ENCODE results near the gene IKZF3.
"Not testable (repeated sequence)": the region's sequence is repeated elsewhere in the genome, so short reads cannot be mapped to it uniquely, and the experiment has no call there.

Gene IKZF3

DNA sequence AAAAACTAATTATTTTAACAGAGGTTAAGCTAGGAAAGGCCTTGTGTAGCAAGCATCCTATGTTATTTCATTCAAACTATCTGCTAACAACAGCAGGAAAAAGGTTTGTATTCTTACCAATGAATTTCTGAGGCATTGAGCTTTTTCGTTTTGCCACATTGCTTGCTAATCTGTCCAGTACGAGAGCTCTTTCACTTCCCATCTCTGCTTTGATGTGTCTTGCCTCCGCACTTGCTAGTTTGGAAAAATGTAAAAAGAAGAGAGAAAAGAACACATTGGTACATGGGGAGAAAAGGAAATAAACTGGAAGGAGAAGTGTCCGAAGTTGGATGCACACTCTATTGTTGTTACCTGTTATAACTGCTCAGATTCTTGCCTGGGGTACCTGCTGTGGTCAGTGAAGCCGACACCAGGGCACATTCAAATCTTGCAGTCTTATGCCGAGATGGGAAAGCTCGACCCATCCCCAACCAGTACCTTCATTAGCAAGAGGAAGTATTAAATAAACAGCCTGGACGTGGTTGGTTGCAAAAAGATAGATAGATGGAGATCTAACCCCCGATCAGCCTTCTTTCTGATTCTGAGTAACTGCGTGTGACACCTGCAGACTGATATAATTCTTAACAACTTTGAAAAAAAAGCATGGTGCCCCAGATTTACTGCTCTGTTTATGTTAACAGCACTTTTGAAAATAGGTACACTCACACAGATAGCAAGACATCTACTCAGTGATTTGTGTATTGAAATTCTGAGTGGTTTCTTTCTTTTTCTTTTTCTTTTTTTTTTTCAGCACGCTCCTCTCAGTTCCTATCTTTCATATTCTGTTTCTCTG lies 86.4 kb downstream of the IKZF3 start:
- peak in 1 of 6 experiments; percentile 20 for DNase-seq

DNA sequence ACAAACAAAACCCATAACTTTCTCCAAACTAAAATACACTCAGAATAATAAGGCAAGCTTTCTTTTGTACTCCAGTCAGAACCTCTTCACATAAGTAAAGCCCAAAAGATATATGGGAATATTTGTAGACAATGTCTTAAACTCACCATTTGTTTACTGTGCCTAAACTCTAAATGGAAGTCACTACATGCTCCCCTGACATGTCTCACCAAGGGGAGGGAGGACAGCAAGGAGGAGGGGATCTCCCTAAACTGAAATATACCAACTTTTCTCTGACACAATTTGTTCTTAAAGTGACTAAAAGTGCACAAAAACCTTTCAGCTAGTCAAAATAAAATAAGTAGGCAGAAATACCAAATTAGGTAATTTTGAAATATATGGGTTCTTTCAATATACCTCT lies 87.9 kb downstream of the IKZF3 start:
- no peak for DNase-seq

DNA sequence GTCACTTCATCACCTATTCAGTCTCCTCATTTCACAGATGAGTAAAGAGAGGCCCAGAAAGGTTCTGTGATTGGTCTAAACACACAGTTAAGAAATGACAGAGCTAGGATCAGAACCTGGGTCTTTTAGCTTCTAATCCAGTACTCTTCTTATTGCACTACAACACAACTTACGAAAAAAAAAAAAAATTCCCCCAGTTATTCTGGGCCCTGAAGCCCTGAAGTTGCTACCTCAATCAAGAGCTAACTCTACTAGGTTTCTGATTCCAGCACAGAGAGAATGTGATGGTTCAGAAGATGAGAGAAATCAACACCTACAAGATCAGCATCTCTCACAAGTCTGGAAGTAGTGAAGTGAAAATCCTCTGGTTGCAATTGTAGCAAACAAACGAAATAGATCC lies 89.1 kb downstream of the IKZF3 start:
- DNase-seq, result no peak

DNA sequence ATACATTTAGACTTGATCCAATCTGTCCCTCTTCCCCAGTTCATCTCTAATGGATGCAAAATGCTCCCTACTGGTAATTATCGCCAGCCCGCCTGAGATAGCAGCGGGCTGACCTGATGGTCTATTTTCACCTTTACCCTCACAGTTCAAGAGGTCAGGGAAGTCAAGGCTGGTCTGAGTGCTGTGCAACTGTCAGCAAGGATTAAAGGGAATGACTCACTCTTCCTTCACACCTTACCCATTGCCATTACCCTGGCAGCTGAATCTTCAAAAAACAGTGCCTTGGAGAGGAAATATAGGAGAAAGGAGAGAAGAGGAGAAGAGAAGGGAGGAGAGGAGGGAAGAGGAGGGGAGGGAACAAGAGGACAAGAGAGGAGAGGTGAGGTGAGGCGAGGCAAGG lies 90.1 kb downstream of the IKZF3 start:
- DNase-seq, result no peak

DNA sequence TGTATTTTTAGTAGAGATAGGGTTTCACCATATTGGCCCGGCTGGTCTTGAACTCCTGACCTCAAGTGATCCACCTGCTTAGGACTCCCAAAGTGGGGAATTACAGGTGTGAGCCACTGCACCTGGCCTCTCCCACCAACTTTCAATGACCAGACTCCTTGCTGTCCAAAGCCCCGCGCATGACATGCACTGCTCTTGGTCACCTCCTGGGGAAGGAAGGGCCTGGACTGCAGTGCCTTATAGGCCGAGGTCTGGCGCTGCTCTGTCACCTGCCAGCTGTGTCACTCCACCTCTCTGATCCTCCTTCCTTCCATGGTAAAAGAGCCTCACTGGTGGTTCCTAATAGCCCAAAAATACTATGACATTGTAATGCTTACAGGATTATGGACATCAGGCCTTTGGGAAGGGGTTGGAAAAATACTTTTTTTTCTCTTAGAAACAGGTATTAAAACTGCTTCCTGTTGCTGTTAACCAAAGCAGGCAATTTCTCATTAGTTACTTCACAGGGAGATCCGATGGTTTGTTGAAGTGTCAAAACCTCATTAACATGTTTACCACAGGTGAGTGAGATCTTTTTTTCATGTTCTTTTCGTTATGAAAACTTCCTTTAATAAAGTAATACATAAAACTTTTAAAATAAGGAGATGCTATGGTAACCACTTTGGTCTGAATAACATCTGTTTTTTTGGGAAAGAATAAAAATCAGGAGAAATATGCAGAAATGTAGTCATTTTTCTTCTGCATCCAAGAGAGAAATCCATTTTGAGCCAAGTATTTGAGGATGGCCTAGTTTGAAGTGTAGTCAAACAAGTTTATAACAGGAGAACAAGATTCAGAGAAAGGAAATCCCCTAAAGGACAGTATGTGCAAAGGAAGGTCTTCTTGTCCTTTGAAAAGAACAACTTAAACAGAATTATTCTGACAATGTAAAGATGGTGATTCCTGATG lies 90.9 kb downstream of the IKZF3 start:
- DNase-seq, result peak in 1 of 6 experiments; percentile 8

DNA sequence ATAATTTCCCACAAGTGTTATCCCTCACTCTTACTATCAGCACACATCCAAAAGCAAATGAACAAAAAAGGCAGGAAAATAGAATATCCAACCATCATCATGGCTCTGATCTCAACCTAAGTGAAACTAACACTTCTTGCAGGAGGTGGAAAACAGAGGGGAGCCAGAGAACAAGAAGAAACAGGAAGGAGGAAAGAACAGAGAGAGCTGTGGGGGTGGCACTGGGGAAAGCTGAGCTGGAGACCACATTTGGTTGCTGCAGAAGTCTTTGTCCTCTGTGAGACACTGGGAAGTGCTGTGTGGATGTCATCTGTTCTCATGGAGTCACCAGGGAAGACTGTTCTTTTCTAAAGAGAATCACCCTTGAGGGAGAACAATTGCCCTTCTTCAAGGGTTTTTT lies 91.7 kb downstream of the IKZF3 start:
- no peak for DNase-seq

DNA sequence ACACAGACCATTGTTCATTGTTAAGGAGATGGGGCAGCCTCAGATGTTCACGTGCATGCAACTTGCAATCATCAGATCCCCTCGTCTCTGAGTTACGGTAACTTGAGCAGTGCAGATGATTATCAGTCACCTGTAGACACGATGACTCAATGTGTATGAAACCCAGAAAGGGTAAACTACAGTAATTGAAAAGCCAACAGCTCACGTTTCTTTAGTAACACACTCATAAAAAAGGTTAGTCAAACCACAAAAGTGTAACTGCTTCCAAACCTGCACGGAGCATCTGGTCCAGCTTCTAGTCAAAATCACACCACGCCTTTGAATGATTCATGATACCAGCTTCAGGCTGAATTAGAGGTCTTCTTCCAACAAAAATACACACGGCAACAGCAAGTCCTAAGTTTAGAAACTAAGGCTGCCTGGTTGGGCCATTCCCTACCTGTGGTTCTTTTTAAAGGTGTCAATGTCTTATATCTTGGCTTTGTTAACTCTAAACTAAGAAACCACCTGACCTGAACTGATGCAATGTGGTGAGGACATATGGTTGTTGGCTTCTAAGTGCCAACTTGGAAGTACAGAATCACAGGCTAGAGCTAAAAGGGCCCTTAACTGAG lies 94.0 kb downstream of the IKZF3 start:
- DNase-seq, result peak in 4 of 6 experiments; percentile 41 to 70 (median 50)

DNA sequence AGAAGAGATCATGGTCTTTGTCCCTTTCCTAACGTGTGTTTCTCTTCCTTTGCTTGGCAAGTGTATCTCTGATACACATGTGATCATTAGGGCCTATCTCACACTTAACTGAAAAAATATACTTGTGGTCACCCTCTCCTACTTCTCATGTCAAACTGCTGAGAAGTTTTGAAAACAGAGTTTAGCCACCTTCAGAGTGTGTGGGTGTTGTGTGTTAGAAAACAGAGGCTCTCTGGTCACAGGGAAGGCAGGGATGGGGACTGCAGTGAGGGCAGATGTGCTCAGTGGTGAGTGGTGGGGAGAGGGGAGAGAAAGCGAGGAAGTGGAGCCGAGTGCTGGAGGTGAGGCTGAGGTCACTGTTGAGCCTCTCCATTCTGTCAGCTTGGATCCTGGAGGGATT lies 97.0 kb downstream of the IKZF3 start:
- DNase-seq, result no peak

DNA sequence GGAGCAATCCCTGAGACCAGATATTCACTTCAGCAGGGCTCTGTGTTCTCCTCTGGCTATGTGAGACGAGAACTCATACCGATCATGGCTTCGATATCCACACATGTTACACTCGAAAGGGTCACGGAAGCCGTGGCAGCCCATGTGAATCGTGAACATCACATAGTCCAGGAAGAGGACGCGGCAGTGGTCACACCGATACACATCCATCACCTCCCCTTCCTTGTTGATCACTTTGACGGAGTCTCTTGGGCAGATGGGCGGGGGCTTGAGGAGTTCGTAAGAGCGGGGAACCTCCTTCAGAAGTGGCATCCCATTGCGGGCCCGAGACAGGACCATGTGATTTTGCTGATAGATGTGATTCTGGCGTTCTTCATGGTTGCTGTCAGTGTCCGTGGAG lies 98.3 kb downstream of the IKZF3 start:
- DNase-seq, result no peak

DNA sequence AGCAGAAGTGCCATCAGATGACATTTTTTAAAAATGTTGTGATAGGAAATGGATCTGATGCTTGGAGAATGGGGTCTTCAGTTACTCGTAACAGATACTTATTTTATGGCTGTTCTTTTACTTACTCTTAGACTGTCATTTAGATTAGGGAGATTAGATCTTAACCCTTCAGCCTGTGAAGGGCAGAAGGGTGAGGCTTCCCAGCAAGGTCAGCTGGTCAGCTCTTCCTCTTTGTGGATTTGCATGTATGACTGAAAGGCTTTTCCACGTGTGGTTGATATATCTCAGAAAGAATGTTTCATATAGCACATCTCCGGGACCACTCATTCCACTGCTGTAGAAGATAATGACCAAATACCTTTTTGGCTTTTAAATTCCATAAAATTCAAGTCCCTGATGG lies 98.9 kb downstream of the IKZF3 start:
- no peak for DNase-seq

DNA sequence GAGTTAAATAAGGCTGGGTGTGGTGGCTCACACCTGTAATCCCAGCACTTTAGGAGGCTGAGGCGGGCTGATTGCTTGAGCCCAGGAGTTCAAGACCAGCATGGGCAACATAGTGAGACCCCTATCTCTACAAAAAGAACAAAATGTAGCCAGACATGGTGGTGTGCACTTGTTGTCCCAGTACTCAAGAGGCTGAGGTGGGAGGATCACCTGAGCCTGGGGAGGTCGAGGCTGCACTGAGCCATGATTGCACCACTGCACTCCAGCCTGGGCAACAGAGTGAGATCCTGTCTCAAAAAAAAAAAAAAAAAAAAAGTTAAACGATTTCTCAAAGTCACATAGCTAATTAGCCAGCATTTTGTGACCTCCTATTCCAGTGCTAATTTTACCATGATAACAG lies 99.9 kb downstream of the IKZF3 start:
- not testable (repeated sequence) for DNase-seq

DNA sequence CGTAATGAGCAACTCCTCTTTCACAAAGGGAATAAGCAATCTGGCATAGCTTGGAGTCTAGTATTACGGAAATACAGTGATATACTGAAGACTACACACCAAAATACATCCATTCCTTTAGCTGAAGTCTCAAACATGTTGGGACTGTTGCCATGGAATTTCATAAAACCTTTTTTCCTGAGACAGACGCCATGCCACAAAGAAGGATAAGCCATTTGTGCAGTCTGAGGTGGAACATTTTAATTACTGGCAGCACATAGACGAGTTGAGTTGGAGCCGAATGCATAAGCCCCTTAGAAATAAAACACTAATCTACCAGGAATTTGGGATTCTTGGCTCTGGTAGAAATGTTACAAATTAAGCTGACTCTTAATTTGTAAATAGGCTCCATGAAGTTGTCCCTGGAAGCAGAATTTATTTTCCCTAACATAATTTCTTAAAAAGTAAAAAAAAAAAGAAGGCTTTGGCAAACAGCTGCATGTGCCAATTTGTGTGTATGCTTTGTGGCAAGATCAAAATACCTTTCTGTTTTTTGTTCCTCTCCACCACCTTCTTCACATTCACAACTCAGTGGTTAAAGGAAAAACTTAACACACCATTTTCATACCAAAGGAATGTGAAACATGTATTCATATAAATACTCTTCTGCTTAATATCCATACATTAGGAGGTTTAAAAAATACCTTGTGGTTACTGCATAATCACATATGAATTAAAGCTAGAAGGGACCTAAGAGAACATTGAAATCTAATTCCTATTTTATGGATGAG lies 100.9 kb downstream of the IKZF3 start:
- no peak for DNase-seq

DNA sequence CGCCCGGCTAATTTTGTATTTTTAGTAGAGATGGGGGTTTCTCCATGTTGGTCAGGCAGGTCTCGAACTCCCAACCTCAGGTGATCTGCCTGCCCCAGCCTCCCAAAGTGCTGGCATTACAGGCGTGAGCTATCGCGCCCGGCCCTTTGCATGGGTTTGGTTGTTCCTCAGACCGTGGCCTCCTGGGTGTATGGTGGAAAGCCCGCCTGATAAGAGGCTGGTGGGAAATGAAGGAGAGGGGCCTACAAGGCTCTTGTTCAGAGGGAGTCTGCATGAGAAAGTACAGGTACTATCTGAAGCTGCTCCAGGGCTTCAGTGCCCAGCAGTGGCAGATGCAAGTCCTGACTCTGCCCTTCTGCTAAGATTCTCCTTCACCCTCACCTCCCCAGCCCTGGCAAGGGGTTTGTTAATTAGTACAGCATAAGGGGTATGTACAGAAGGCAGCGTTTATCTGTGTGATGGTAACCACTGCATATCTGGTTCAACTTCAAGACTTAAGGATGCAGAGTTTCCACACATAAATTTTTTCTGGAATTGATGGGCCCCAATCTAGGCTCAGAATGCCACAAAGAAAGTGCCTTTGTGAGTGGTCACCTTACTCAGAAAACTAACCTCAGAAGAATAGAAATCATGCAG lies 102.1 kb downstream of the IKZF3 start:
- DNase-seq, result no peak

DNA sequence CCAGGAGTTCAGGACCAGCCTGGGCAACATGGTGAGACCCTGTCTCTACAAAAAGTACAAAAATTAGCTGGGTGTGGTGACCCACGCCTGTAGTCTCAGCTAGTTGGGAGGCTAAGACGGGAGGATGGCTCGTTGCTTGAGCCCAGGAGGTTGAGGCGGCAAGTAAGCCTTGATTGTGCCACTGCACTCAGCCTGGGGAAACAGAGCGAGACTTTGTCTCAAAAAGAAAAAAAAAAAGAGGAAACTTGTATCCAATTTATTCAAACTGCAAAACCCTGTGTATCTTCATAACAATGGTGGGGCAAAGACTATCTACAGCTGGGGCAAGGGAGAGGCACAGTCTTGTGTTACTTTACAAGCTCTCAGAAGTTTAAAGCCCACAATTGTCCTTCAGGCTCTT lies 104.9 kb downstream of the IKZF3 start:
- no peak for DNase-seq

DNA sequence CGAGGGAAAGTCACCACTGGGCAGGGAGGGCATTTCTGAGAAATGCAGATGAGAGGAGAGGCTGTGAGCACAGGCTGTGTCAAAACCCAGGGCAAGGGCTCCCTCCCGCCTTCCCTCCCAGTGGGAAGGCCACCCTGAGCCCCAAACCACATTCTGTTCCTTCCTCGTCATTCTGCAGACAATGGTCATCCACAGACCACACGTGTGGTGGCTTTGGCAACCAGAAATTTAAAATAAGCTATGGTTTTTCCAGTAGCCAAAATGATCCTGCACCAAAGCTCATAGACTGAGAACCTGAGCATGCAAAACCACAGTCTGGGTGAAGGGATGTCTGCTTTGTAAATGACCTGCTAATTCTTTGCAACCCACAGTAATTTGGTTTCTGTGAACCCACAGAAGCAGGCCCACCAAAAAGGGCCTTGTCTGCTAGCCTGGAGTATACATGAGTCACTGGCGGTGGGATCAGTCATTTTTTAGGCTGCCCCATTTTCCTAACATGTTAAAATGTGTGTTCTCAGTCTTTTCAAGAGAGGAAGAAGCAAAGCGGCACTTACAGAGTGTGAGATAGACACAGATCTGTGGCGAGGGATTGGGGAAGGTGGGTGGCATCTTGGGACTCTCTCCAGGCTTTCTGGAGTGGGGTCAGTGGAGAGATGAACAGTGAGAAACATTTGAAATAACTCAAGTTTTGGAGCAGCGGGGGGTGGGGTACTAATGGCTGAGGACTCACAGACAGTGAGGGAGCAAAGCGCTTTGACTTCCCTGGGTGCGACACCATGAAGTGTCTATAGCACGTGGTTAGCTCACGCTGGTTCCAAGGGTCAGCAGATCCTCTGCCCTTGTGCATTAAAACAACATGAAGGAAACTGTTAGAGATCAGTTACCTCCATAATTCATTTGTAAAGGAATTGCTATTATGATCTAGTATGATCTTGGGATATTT lies 105.9 kb downstream of the IKZF3 start:
- DNase-seq, result peak in 3 of 6 experiments; percentile 87 to 93 (median 93)

DNA sequence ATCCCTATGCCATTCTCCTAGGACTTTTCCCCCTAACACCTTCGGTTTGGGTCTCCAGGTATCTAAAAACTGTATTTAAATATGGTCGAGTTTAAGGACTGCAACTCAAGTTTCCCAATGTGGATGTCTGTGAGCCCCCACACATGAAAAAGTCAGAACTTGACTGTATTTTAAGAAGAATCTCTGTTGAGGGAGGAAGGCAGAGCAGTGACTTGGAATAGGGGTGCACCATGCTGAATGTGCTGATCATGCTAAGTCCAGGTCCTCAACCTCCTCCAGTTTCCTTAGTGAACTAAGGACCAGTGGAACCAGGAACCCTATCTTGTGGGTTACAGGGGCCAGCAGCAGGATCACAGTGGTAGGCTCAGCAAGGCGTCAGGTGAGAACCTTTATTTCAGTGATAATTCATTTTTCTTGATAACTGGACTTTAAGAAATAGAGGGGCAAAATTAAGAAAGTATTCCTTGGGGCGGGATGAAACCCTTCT lies 106.9 kb downstream of the IKZF3 start:
- DNase-seq, result no peak

DNA sequence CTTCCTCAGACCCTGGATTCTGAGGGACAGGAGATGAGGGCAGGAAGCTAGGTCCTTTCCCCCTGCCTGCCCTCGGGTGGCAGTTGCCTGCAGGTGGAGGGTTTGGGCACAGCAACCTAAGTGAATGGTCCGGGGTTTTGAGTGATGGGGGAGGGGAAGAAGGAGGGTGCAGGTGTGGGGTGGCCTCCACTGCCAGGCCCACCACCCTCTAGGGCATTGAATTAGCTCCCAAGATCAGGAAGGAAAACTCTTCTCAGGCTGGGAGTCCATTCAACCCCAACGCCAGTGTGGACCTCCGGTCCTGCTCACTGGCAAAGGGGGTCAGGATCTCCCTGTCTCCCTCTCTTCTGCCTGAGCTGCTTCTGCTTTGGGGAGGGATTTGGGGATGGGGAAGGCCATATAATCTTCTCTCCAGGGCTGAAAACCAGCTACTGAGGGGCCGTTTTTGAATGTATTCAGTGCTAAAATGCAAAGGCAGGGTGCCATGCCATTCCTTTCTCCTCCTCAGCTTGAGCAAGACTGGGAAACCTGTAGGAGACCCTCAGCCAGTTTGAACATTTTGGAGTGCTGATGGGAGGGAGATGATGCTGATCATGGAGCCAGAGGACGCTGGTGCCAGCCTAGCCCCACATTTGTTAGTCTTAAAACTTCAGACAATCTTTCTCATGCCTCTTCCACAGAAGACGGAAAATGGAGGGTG lies 107.6 kb downstream of the IKZF3 start:
- peak in 1 of 6 experiments; percentile 47 for DNase-seq

DNA sequence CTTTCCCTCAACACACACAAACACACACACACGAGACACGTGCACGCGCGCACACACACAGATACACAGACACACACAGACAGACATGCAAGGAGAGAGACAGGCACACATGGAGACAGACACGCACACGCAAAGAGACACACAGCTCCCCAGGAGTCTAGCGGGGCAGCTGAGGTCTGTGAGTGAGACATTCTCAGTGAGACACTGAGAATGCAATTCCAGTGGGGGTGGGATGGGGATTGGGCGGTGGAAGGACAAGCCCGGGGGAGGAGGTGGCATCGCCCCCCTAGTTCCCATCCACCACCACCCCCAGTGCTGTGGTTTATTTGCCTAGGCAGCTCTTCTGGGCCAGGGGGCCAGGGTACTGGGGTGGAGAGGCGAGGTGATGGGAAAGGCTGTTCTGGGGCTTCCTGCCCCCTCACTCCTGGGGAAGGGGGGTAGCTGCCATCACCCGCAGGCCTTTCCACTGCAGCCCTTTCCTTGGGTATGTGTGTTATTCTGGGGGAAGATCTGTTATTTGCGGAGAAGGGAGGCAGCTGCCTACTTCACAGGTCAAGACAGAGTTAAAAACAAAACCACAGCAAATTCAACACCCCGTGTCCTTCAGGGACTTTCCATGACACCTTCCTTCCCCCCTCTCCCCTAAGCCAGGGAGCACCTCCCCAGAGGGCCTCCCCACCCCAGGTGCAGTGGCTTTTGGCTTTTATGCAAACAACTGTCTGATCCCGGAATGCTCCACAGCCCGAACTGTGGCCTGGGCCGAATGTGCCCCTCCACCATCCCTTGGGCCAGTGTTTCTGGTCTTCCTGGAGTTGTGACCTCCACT lies 108.3 kb downstream of the IKZF3 start:
- peak; percentile 37 to 53 (median 50) for DNase-seq

DNA sequence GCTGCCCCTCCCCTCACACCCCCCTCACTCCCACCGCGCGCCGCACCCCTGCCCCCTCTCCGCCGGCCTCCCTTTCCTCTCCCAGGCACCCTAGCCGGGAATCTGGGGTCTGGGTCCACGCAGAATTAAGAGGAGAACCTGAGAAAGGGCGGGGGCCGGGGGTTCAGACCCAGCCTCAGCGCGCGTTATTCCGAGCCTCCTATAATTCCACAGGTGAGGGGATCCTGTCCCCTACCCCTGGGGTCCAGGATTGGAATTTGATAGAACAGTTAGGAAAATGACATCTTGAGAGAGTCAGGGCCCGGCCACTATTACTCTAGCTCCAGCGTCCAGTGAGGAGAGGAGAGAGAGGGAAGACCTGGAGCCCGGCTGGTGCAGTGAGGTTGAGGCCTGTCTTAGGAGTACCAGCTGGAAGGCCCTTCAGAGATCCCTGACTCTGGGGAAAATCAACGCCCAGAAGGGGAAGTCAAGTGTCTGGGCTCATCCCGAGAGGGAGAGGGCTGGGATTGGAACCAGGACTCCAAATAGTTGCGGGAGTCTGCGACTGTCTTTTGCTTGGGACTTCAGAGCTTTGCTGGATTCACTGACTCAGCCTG lies 109.1 kb downstream of the IKZF3 start:
- peak in 1 of 6 experiments; percentile 46 for DNase-seq
